GM18870 (cell line): Measurements from ENCODE around the gene PODXL.
A peak's percentile ranks its signal among the peaks of the same experiment; 100 is the strongest.
"Not testable (repeated sequence)": the region's sequence is repeated elsewhere in the genome, so short reads cannot be mapped to it uniquely, and the experiment has no call there.

ENCODE experiments used
- ATAC-seq: cut with Tn5 transposase; IDR thresholded peaks from one replicate; pipeline ENCODE4 v1.9.1; 2021; ENCODE audit warnings: moderate library complexity; ENCODE audit not compliant: unreplicated experiment

PODXL gene

DNA sequence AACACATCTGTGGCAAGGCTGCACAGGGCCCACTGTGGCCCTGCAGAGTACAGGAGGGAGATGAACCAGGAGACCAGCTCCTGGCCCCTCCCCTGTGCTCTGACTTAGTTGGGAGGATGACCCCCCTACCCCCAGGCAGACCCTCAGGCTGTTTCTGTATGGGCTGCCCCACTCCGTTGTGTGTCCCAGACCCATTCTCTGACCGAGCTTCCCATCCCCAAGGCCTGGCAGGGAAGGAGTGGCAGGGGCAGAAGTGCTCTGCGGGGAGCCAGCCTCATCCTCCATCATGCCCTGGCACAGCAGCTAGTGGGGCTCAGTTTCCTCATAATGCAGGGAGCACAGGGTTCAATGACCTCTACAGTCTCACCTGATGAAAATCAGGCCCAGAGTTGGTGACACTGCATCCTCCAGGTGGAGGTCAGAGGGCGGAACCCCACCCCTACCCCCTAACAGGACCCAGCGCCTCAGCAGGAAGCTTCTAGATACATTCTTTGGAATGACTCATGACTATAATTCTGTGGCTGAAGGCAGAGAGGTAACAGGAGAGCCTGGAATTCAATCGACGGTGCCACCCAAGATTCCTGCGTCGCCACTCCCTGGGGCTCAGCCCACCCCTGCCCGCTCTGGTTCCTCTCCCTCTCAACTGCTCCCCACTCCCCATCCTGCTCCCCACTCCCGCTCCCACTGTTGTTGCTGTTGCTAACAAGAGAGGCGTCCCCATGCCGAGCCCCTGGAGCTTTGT is 18.2 kb downstream of the PODXL start:
- ATAC-seq: no peak

- no peak for ATAC-seq
Observed at GRCh38 chr7:131537571-131537978, 18.9 kb downstream of the PODXL start.

DNA sequence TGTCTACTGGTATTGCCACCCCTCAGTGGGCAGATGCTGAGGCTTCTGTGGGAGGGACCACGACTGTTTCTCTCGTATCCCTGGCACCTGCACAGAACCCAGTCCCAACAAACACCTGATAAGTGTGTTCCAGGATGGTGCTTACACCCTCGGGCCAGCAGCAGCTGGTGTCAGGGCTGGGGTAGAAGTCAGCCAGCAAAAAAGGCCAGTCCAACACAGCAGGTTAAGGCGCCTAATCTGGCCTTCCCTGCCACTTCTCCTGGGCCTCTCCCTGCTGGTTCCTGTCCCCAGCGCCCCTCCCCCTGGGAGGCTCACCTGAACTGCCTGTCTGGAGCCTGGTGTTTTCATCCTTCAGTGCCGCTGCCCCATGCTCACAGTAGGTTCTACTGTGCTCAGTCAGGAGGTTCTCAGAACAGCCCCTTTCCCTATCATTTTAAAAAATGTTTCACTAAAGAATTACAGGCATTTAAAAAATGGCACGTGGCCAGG is 20.0 kb downstream of the PODXL start:
- no peak for ATAC-seq

DNA sequence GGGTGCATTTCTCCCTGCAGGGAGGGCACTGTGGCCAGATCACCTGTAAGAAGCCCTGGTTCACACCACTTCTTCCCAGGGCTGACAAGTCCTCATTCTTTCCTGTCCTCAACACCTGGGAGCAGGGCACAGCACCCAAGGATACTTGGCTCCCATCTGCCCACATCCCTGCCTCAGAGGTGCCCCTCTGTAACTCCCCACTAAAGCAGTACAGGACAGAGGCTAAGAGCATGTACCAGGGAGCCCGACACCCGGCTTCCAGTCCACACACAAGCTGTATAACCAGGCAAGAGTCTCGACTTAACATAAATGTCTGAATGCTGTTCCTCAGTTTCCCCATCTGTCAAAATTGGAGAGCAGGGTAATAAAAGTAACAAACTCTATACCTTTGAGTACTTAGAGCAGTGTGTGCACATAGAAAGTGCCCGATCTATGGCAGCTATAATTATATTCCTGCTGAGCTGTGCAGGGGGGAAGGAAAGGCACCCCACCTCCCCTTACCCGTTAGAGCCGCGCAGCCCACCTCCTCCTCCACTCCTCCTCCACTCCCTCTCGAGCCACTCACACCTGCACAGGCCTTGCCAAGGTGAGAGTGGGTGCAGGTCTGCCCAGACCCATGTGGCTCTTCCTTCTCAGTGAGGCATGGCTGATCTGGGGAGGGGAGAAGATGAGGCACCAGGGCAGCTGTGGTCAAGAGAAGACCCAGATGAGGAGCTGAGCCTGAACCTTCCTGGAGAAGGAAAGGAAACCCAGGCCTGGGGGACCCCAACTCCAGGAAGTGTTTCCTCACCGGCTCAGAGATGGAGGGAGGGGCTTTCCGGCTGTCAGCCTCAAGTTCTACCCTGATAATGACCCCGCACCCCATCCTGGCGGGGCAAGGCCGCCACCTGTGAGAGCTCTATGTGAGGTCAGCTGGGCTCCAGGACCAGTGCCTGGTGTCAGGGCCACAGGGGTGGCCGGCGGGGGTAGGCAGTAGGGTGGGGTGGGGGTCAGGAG is 22.6 kb downstream of the PODXL start:
- no peak for ATAC-seq

GRCh38 chr7:131533151-131533559 is 23.3 kb downstream of the PODXL start:
- no peak for ATAC-seq

- no peak for ATAC-seq
Observed at GRCh38 chr7:131532570-131533091, 23.8 kb downstream of the PODXL start.

- ATAC-seq: no peak
Observed at GRCh38 chr7:131530137-131530536, 26.3 kb downstream of the PODXL start.

DNA sequence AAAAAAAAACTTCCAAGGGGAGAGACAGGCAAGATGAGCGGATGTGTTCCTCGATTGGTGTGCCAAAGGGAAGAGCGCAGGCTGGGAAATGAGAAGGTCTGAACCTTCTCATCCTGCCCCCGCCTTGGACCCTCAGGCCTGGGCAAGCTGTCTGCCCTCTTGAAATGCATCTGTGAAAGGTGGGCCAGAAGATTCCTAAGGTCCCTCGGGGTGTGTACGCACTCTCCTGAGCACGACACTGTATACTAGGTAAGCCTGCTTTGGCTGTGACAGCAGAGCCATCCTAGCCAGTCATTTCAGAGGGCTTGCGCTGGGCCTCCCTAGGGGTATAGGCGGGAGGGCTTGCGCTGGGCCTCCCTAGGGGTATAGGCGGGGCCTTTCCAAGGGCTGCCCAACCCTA is 26.8 kb downstream of the PODXL start:
- ATAC-seq: no peak

GRCh38 chr7:131529179-131529578 is 27.2 kb downstream of the PODXL start:
- ATAC-seq: no peak

- peak; percentile 60 for ATAC-seq
Observed at GRCh38 chr7:131527456-131527855, 29.0 kb downstream of the PODXL start.

- no peak for ATAC-seq
Observed at GRCh38 chr7:131525820-131526219, 30.6 kb downstream of the PODXL start.

- ATAC-seq: no peak
Observed at GRCh38 chr7:131524703-131525102, 31.7 kb downstream of the PODXL start.

GRCh38 chr7:131524115-131524514 is 32.3 kb downstream of the PODXL start:
- no peak for ATAC-seq

GRCh38 chr7:131522325-131522930 is 34.0 kb downstream of the PODXL start:
- no peak for ATAC-seq

GRCh38 chr7:131521651-131522163 is 34.7 kb downstream of the PODXL start:
- no peak for ATAC-seq

GRCh38 chr7:131518626-131519025 is 37.8 kb downstream of the PODXL start:
- ATAC-seq: no peak

- ATAC-seq: no peak
Observed at GRCh38 chr7:131517218-131517923, 39.1 kb downstream of the PODXL start.

DNA sequence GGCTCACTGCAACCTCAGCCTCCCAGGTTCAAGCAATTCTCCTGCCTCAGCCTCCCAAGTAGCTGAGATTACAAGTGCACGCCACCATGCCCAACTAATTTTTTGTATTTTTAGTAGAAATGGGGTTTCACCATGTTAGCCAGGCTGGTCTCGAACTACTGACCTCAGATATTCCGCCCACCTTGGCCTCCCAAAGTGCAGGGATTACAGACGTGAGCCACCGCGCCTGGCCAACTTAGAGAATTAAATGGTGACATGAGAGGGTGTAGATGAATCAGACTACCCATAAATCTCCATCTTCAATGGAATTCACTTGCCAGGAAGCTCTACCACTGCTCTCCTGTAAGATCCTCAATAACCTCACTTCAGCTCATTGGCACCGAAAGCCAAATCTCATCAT is 41.0 kb downstream of the PODXL start:
- not testable (repeated sequence) for ATAC-seq

DNA sequence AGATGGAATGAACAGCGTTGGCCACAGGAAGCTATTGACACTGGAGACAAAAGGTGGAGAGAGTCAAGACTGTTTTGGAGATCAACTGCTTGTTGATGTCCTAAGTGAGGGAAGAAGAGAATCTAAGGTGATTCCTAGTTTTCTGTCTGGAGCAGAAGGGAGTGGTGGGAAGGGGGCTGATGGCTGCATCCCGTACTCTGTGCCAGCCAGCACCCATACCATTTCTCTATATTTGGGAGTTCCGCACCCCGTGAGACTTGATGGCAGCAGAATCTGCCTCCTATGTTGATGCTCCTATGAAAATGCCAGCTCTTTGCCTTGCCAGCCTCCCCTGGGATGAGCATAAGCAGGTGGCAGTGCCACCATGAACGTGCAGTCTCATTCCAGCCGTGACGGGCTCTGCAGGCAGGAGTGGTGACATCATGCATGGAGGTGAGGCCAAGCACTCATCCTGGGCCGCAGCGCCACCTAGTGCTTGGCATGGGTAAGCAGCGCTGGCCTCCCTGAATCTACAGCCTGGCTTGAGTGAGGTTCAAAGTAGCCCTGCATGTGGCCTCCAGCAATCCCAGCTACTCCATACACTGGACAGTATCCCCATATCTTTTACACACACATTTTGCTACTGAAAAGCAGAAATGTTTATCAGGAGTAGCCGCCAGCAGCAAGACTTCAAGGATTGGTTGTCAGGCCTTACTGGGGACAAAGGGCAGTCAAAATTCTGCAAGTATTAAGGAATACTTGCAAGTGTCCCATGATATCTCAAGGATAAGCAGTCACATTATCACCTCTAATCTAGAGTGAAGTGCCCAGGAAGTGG is 43.0 kb downstream of the PODXL start:
- peak; percentile 81 for ATAC-seq
